ACHN (cell line): ENCODE measurements around the gene SLC45A2.

Source experiments
- DNase-seq: peaks from one replicate; pipeline ENCODE4 v3.0.0-alpha.2; 2015
- in situ Hi-C: cut with HindIII; loops from 2 replicates; pipeline ENCODE4 v1.10.0; 2017; ENCODE audit warnings: low sequenced_read_pairs, low pct_ligation_motif_present, low pct_unique_long_range_greater_than_20kb

The SLC45A2 gene

GRCh38 chr5:34009610-34010009, 25.1 kb upstream of the SLC45A2 start:
- in situ Hi-C loops: no loop called here
- DNase-seq: no peak

- no peak for DNase-seq
- in situ Hi-C loops: no loop called here
Measured at GRCh38 chr5:34008802-34009201, 24.3 kb upstream of the SLC45A2 start.

- peak; percentile 85 for DNase-seq
- in situ Hi-C loops: no loop called here
Measured at GRCh38 chr5:34007621-34008600, 23.4 kb upstream of the SLC45A2 start, which contains the start of gene AMACR. AMACR (minus strand) TSS chr5:34008050; CDS start chr5:34008019, 31 bp downstream.

- in situ Hi-C loops: no loop called here
- DNase-seq: peak; percentile 4
Measured at GRCh38 chr5:34007201-34007620, 22.7 kb upstream of the SLC45A2 start.

GRCh38 chr5:34005681-34006080, 21.2 kb upstream of the SLC45A2 start:
- in situ Hi-C loops: no loop called here

GRCh38 chr5:34005211-34005610, 20.7 kb upstream of the SLC45A2 start:
- DNase-seq: peak; percentile 92
- in situ Hi-C loops: no loop called here

More at GRCh38 chr5:34005681-34006080, 21.2 kb upstream of the SLC45A2 start:
- no peak for DNase-seq

GRCh38 chr5:34003941-34004340, 19.4 kb upstream of the SLC45A2 start:
- DNase-seq: no peak
- in situ Hi-C loops: no loop called here

GRCh38 chr5:34002629-34003328, 18.3 kb upstream of the SLC45A2 start:
- in situ Hi-C loops: no loop called here
- DNase-seq: no peak

- in situ Hi-C loops: no loop called here
- peak; percentile 47 for DNase-seq
Measured at GRCh38 chr5:34001241-34001841, 16.8 kb upstream of the SLC45A2 start.

GRCh38 chr5:33999978-34000377, 15.5 kb upstream of the SLC45A2 start:
- DNase-seq: no peak
- in situ Hi-C loops: no loop called here

GRCh38 chr5:33997331-33997983, 13.0 kb upstream of the SLC45A2 start:
- DNase-seq: peak; percentile 59
- in situ Hi-C loops: no loop called here

GRCh38 chr5:33995865-33996264, 11.4 kb upstream of the SLC45A2 start:
- in situ Hi-C loops: no loop called here

GRCh38 chr5:33994845-33995244, 10.4 kb upstream of the SLC45A2 start:
- DNase-seq: no peak
- in situ Hi-C loops: no loop called here

More at GRCh38 chr5:33995865-33996264, 11.4 kb upstream of the SLC45A2 start:
- DNase-seq: no peak

GRCh38 chr5:33992864-33993263, 8.4 kb upstream of the SLC45A2 start:
- no peak for DNase-seq
- in situ Hi-C loops: no loop called here

GRCh38 chr5:33985447-33985846, 954 bp upstream of the SLC45A2 start:
- in situ Hi-C loops: no loop called here
- no peak for DNase-seq

- DNase-seq: no peak
- in situ Hi-C loops: no loop called here
Measured at GRCh38 chr5:33984178-33984577, 315 bp downstream of the SLC45A2 start.

GRCh38 chr5:33981408-33982162, 2.9 kb downstream of the SLC45A2 start:
- in situ Hi-C loops: no loop called here
- DNase-seq: no peak

- in situ Hi-C loops: no loop called here
Measured at GRCh38 chr5:33980030-33980429, 4.5 kb downstream of the SLC45A2 start.

More at GRCh38 chr5:33980030-33980429, 4.5 kb downstream of the SLC45A2 start:
- DNase-seq: no peak
